Measurements from ENCODE around the gene KANK2. TPM values are rescaled to one million over a fixed set of nuclear protein-coding genes. Genes with fewer than 3 reads are reported as not detected.

The KANK2 gene
- total and polyA plus RNA-seq, 2 of the 13 experiments (the other 11 are each of a cell fraction or from before 2014, with no cell fraction given) = 5.7 to 12.9 TPM

DNA sequence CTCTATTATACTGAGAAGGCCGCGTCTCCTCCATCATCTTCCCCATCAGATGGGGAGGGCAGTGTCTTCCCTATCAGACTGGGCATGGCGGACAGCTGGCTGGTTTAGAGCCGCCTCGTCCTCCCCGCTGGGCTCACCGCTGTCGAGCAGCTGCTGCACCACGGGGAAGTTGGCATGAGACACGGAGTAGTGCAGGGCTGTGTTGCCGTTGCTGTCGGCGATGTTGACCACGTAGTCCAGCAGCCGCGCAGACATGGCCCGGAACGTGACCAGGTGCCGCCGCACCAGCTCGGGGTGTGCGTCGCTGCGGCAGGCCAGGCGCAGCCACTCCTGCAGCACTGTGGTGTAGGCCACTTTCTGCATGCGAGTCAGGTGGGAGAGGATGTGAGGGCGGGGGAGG, 23.0 kb downstream of the KANK2 start:
- no peaks in the 10 kb centered on the region for H3K9me3 ChIP-seq (ENCODE audit: low read length)
- no peak for TF ChIP-seq GATAD1 (CRISPR knock-in tag; IDR thresholded peaks at IDR 0.05)
- TF ChIP-seq, protein P1, sequence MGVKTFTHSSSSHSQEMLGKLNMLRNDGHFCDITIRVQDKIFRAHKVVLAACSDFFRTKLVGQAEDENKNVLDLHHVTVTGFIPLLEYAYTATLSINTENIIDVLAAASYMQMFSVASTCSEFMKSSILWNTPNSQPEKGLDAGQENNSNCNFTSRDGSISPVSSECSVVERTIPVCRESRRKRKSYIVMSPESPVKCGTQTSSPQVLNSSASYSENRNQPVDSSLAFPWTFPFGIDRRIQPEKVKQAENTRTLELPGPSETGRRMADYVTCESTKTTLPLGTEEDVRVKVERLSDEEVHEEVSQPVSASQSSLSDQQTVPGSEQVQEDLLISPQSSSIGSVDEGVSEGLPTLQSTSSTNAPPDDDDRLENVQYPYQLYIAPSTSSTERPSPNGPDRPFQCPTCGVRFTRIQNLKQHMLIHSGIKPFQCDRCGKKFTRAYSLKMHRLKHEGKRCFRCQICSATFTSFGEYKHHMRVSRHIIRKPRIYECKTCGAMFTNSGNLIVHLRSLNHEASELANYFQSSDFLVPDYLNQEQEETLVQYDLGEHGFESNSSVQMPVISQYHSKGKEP (CRISPR knock-in tag; IDR thresholded peaks at IDR 0.05) = no peak
- no peak for TF ChIP-seq SOX5 (CRISPR knock-in tag; IDR thresholded peaks at IDR 0.05; ENCODE audit: borderline replicate concordance)
- no peak for TF ChIP-seq PRMT3 (CRISPR knock-in tag; IDR thresholded peaks at IDR 0.05; ENCODE audit: borderline replicate concordance, low read depth)
- TF ChIP-seq LCORL (IDR thresholded peaks at IDR 0.05) = no peak
- TF ChIP-seq LCORL (CRISPR knock-in tag; IDR thresholded peaks at IDR 0.05) = no peak
- no peak for TF ChIP-seq MED1 (CRISPR knock-in tag; IDR thresholded peaks at IDR 0.05)
- TF ChIP-seq KLF6 (CRISPR knock-in tag; IDR thresholded peaks at IDR 0.05) = no peak
- no peak for TF ChIP-seq REL (CRISPR knock-in tag; conservative IDR thresholded peaks at IDR 0.05)
- TF ChIP-seq HDAC6 (IDR thresholded peaks at IDR 0.05; ENCODE audit: low read depth, low read length) = no peak
- no peak for TF ChIP-seq NCOA5 (CRISPR knock-in tag; IDR thresholded peaks at IDR 0.05)
- TF ChIP-seq, protein P2, sequence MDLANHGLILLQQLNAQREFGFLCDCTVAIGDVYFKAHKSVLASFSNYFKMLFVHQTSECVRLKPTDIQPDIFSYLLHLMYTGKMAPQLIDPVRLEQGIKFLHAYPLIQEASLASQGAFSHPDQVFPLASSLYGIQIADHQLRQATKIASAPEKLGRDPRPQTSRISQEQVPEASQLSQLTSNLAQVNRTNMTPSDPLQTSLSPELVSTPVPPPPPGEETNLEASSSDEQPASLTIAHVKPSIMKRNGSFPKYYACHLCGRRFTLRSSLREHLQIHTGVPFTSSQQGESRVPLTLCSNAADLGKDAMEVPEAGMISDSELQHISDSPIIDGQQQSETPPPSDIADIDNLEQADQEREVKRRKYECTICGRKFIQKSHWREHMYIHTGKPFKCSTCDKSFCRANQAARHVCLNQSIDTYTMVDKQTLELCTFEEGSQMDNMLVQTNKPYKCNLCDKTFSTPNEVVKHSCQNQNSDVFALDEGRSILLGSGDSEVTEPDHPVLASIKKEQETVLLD (CRISPR knock-in tag; IDR thresholded peaks at IDR 0.05; ENCODE audit: low read depth) = no peak
- no peak for TF ChIP-seq PHF5A (CRISPR knock-in tag; IDR thresholded peaks at IDR 0.05; ENCODE audit: low read depth, unreplicated experiment)
- TF ChIP-seq, protein P3, sequence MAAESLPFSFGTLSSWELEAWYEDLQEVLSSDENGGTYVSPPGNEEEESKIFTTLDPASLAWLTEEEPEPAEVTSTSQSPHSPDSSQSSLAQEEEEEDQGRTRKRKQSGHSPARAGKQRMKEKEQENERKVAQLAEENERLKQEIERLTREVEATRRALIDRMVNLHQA (CRISPR knock-in tag; IDR thresholded peaks at IDR 0.05) = no peak
- TF ChIP-seq, protein P4, sequence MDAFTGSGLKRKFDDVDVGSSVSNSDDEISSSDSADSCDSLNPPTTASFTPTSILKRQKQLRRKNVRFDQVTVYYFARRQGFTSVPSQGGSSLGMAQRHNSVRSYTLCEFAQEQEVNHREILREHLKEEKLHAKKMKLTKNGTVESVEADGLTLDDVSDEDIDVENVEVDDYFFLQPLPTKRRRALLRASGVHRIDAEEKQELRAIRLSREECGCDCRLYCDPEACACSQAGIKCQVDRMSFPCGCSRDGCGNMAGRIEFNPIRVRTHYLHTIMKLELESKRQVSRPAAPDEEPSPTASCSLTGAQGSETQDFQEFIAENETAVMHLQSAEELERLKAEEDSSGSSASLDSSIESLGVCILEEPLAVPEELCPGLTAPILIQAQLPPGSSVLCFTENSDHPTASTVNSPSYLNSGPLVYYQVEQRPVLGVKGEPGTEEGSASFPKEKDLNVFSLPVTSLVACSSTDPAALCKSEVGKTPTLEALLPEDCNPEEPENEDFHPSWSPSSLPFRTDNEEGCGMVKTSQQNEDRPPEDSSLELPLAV (CRISPR knock-in tag; conservative IDR thresholded peaks at IDR 0.05; ENCODE audit: low read depth) = no peak
- TF ChIP-seq HNRNPUL1 (IDR thresholded peaks at IDR 0.05; ENCODE audit: low read depth, low read length) = no peak
- no peak for TF ChIP-seq ZNF792 (CRISPR knock-in tag; IDR thresholded peaks at IDR 0.05)
- TF ChIP-seq, protein P5, sequence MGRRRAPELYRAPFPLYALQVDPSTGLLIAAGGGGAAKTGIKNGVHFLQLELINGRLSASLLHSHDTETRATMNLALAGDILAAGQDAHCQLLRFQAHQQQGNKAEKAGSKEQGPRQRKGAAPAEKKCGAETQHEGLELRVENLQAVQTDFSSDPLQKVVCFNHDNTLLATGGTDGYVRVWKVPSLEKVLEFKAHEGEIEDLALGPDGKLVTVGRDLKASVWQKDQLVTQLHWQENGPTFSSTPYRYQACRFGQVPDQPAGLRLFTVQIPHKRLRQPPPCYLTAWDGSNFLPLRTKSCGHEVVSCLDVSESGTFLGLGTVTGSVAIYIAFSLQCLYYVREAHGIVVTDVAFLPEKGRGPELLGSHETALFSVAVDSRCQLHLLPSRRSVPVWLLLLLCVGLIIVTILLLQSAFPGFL (CRISPR knock-in tag; IDR thresholded peaks at IDR 0.05) = no peak
- TF ChIP-seq ZNF562 (CRISPR knock-in tag; IDR thresholded peaks at IDR 0.05; ENCODE audit: borderline replicate concordance) = no peak
- POLR2A ChIA-PET = no interaction called here

More for the DNA sequence above, 23.0 kb downstream of the KANK2 start:
- CTCF ChIA-PET (ENCODE audit: low intra/inter-chr PET ratio, low total read pairs) = no interaction called here
- in situ Hi-C loops (cut with HindIII; ENCODE audit: extremely low pct_ligation_motif_present, low pct_unique_long_range_greater_than_20kb) (no loop called here), intact Hi-C loops (cut with micrococcal nuclease; ENCODE audit: unreplicated experiment) (no loop called here)
- Histone ChIP-seq H4K20me1 (ENCODE audit: insufficient read depth, low read length) (no peaks in the 10 kb centered on the region), H3K9ac (ENCODE audit: insufficient read depth, low read depth, low read length) (no peak overlapping the region), H3K4me2 (ENCODE audit: low read depth, low read length) (no peak overlapping the region), H3K4me3 (replicated peaks in 1 of 3; ENCODE audit: insufficient read depth in 1 of 3, low read depth in 2 of 3, low read length in 3 of 3) (no peak overlapping the region), H3K4me1 (ENCODE audit: insufficient read depth, low read length) (peaks cover 1% of the 10 kb centered on the region; the same call in 1 of the 2 replicates), H3K36me3 (replicated peaks in 1 of 2; ENCODE audit: control insufficient read depth in 1 of 2, insufficient read depth in 2 of 2, low read length in 2 of 2) (peaks cover 4 to 22% of the 10 kb centered on the region in 2 experiments; a peak in 3 of 5 replicates), H3K27ac (ENCODE audit: extremely low read length, insufficient read depth, low read length) (no peak overlapping the region), H3K27me3 (ENCODE audit: control insufficient read depth in 1 of 2, insufficient read depth in 2 of 2, low read length in 2 of 2) (no peaks in the 10 kb centered on the region), H3K79me2 (ENCODE audit: insufficient read depth, low read length) (no peaks in the 10 kb centered on the region), H2AFZ (ENCODE audit: low read length) (no peak overlapping the region)
- no TSS peak for BruUV-seq (replicated peaks)
- FAIRE-seq = no peak
- ATAC-seq = no peak
- DNase-seq (ENCODE audit: low spot score) = no peak
- 97% methylated on average over 7 of the region's 27 CpGs for WGBS (ENCODE audit: low lambda C conversion rate)

Measured in HepG2 (cell line).